DMS153 treated with DMSO at 0.1 percent for 48 hours (cell line): ENCODE data around the gene CELF5.
A peak's percentile ranks its signal among the peaks of the same experiment; 100 is the strongest.
"Not testable (repeated sequence)": the region's sequence is repeated elsewhere in the genome, so short reads cannot be mapped to it uniquely, and the experiment has no call there.

Experiments used
- DNase-seq: peaks from one replicate; lab custom pipeline; 2025; ENCODE audit not compliant: unreplicated experiment; lab: John Stamatoyannopoulos, UW

The CELF5 gene

DNA sequence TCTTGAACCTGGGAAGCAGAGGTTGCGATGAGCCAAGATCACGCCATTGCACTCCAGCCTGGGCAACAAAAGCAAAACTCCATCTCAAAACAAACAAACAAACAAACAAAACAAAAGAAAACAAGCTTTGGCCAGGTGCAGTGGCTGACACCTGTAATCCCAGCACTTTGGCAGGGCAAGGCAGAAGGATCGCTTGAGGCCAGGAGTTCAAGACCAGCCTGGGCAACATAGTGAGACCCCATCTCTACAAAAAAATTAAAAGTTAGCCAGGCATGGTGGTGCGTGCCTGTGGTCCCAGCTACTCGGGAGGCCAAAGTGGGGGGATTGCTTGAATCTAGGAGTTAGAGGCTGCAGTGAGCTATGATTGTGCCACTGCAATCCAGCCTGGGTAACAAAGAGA is 64.0 kb downstream of the CELF5 start:
- not testable (repeated sequence) for DNase-seq

DNA sequence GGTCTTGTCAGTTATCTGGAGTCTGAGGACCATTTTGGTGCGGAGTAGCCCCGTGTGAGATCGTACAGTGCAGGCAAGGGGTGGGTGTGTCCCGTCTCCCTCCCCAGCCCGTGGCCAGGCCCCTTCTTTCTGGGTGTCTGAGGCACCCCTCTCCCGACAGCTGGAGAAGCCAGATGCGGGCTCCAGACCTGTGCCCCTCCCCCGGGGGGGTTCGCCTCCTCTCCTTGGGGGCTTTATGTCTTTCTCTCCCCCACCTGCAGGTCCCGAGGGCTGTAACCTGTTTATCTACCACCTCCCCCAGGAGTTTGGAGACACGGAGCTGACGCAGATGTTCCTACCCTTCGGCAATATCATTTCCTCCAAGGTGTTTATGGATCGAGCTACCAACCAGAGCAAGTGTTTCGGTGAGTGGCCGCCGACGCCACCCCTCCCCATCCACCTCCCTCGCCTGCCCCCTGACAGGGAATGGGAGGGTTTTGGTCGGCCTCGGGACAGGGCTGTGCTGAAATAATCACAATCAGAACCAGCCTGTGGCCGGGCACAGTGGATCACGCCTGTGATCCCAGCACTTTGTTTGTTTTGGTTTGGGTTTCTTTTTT is 65.6 kb downstream of the CELF5 start:
- DNase-seq = no peak

DNA sequence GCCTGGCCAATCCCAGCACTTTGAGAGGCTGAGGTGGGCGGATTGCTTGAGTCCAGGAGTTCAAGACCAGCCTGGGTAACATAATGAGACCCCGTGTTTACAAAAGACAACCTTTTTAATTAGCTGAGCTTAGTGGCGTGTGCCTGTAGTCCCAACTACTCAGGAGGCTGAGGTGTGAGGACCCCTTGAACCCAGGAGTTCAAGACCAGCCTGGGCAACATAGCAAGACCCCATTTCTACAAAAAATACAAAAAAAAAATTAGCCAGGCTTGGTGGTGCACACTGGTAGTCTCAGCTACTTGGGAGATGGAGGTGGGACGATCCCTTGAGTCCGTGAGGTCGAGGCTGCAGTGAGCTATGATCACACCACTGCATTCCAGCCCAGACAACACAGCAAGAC is 66.4 kb downstream of the CELF5 start:
- DNase-seq = not testable (repeated sequence)

DNA sequence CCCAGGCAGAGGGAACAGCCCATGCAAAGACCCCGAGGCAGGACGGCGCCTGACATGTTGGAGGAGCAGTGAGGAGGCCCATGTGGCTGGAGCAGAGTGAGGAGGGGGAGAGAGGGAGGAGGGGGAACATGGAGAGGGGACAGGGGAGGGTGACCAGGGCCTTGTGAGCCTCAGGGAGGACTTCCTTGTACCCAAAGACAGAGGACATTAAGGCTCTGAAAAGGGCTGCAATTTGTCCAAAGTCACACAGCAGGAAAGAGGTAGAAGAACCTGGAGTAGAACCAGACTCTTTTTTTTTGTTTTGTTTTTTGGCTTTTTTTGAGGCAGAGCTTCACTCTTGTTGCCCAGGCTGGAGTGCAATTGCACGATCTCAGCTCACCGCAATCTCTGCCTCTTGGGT is 67.2 kb downstream of the CELF5 start:
- no peak for DNase-seq

DNA sequence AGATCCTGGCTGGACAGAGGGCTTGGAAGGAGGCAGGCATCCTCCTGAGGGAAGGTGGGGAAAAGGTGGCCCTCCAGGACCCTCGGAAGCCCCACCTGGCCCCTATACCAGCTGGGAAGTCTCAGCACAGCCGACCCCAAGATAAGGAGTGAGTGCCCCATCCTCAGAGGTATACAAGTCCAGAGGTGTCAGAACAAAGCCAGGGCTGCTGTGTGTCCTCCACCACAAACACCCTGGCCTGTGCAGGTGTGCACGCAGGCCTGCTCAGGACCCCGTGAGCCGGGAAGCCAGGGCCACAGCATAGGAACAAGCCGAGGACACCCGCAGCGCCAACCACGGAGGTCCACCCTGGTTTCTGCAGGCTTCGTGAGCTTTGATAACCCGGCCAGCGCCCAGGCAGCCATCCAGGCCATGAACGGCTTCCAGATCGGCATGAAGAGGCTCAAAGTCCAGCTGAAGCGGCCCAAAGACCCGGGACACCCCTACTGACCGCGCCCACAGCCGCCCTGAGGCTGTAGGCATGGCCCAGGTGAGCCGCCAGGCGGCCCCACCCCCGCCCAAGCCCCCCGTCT is 68.6 kb downstream of the CELF5 start:
- DNase-seq = no peak

DNA sequence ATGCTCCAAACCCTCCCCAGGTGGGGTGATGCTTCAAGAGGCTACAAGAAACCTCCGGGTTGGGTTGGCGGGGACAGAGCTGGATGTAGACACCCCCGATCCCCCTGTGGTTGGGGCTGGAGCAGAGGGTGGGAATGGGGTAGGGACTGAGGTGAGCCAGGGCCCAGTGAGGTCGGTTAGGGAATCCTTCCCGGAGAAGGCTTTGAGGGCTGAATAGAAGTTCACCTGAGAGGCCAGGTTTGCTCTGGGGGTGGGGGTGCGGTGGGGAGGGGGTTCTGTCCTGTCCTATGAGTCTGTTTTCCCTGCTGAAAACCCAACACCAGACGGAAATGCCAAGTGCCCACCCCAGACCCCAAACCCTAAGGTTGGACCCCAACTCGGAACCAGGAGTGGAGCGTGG is 69.1 kb downstream of the CELF5 start:
- DNase-seq = no peak

DNA sequence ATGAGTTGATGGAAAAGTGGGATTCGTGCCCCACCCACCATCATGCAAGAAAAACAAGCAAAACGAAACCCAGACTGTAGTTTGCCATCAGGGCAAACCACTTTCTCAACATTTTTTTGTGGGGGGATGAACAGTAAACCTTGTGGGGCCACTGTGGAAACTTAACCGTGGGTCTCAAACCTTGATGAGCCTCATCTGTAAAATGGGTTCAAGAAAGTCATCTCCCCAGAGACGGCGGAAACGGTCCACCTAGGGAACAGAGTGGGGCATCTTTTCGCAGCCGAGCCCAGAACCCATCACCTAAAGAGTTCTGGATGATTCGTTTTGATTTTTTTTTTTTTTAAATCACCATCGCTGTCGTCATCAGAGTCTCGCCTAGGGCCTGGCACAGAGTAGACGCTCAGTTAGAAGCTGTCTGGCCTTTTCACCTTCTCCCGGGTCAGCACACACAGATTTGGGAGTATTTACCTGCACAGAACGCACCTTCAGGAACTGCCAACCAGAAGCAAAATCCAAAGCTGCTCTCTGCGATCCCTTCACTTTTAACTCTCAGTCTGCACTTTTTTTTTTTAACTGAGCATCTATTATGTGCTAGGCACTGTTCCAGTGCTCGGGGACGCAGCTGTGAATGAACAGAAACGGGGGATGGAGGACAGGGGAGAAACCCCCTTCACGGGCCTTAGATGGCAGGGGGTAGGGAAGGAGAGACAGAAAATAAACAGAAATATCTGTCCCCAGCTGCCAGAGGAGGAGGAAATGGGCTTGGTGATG is 69.8 kb downstream of the CELF5 start:
- DNase-seq = no peak

DNA sequence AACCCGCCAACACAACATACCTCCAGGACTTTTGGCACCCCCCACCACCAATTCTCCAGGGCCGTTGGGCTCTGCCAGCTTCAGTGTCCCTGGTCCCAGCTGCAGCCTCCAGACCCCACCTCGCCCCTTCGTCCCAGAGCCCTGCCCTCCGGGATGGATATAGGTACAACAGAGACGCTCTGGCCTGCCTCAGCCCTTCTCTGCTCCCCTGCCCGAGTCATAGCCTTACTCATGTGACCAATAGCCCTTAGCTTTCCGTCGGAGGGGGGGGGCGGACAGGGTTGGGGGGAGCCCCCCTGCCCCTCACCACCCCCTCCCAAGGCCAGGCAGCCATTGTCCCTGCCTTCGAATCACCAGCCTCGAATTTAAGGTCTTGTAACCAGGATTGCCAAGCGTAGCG is 71.1 kb downstream of the CELF5 start:
- no peak for DNase-seq

DNA sequence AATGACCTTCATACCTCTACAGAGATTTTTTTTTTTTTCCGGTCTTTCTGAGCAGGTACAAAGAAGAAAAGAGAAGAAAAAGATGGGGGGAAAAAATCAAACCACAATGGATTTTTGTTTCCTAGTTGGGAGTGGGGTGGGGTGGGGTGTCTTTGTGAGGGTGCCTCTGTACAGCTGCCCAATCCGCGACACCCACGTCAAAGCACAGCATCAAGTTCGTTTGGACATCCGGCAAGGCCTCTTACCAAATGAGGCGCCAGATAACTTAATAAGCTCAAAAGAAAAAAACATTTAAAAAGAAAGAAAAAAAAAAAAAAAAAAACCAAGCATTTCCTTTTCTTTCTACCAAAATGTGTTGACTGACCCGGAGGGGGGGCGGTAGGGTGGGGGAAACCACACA is 71.6 kb downstream of the CELF5 start:
- DNase-seq = no peak

DNA sequence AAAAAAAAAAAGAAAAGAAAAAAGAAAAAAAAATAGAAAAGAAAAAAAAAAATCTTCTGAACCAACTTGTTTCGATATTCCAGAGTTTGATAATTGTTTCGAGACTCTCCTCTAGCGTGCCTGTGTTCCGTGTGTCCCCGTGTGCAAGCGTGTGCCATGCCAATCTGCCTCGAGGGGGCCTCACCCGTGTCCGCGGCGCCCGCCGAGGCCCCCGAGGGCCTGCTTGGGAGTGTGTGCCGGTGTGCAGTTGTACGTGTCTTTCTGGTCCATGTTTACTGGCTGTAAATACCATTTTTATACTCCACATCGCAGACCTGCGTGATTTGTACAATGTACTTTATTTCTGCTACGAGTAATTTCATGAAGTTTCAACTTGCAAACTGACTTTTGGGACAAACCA is 72.0 kb downstream of the CELF5 start:
- no peak for DNase-seq

DNA sequence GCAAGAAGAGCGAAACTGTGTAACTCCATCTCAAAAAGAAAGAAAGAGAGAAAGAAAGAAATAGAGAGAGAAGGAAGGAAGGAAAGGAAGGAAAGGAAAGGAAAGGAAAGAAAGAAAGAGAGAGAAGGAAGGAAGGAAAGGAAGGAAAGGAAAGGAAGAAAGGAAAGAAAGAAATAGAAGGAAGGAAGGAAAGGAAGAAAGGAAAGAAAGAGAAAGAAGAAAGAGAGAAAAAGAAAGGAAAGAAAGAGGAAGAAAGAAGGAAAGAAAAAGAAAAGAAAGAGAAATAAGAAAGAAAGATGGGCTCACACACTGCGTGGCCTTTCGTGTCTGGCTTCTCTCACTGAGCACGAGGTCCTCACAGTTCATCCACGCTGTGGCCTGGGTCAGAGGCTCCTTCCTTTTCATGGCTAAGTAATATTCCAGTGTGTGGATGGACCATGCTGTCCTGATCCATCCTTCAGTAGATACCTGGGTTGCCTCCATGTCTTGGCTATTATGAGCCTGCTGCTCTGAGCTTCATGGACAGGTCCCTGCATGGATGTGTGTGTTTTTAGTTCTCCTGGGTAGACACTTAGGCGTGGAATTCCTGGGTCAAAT is 74.5 kb downstream of the CELF5 start:
- no peak for DNase-seq

DNA sequence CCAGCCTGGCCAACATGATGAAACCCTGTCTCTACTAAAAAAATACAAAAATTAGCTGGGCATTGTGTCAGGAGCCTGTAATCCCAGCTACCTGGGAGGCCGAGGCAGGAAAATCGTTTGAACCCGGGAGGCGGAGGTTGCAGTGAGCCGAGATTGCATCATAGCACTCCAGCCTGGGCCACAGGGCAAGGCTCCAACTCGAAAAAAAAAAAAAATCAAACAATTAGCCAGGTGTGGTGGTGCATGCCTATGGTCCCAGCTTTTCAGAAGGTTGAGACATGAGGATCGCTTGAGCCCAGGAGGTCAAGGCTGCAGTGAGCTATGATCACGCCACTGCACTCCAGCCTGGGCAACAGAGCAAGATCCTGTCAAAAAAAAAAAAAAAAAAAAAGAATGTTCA is 76.1 kb downstream of the CELF5 start:
- DNase-seq = not testable (repeated sequence)

DNA sequence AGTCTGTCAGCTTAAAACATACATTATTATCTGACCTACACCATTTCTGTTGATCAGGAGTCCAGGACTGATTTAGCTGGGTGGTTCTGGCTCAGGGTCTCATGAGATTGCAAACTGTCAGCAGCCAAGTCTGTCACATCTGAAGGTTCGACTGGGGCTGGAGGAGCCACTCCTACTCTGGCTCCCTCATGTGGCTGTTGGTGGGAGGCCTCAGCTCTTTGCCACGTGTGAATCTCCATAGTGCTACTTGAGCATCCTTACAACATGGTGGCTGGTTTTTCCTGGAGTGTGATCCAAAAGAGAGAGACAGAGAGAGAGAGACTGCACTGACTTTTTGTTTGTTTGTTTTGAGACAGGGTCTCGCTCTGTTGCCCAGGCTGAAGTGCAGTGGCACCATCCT is 78.3 kb downstream of the CELF5 start:
- no peak for DNase-seq

DNA sequence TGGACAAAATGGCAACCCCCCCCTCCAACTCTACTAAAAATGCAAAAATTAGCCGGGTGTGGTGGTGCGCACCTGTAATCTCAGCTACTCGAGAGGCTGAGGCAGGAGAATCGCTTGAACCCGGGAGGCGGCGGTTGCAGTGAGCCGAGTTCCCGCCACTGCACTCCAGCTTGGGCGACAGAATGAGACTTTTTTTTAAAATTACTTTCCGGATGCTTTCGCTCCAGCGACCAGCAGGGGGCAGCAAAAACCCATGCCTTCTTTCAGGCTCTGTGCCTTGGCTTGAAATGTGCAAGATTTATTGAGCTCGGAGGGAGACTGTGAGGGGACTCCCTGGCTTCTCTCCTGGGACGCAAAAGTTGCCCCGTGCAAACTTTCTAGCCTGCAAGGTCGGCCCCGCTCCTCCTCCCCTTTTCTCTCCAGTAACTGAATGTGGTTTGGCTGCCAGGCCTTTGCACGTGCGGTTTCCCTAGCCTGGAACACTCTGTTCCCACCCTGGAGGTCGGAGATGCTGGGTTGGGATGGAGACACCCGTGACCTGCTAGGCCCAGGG is 80.5 kb downstream of the CELF5 start:
- peak; percentile 27 for DNase-seq

DNA sequence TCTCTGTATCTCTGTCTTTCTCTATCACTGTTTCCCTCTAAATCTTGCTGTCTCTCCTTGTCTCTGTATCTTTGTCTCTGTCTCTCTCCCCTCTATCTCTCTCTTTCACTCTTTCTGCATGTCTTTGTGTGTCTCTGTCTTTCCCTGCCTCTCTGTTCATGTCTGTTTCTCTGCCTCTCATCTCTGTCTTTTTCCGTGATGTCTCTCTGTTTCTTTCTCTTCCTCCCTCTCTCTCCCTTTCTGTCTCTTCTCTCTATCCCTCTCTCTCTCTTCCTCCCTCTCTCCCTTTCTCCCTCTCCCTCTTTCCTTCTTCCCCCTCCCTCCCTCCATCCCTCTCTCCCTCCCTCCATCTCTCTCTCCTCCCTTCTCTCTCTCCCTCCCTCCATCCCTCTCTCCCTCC is 85.3 kb downstream of the CELF5 start:
- DNase-seq = no peak

DNA sequence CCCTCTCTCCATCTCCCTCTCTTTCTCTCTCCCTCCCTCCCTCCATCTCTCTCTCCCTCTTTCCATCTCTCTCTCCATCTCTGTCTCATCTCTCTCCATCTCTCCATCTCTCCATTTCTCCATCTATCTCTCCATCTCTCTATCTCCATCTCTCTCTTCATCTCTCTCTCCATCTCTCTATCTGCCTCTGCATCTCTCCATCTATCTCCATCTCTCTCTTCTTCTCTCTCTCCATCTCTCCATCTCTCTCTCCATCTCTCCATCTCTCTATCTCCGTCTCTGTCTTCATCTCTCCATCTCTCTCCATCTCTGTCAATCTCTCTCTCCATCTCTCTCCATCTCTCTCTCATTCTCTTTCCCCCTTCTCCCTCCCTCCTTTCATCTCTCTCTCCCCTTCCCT is 85.8 kb downstream of the CELF5 start:
- DNase-seq = no peak

DNA sequence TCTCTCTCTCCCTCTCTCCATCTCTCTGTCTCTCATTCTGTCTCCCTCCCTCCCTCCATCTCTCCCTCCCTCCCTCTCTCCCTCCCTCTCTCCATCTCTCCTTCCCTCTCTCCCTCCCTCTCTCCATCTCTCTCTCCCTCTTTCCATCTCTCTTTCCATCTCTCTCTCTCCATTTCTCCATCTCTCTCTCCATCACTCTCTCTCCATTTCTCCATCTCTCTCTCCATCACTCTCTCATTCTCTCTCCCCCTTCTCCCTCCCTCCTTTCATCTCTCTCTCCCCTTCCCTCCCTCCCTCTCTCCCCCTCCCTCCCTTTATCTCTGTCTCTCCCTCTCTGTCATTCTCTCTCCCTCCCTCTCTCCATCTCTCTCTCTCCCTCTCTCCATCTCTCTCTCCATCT is 86.2 kb downstream of the CELF5 start:
- DNase-seq = no peak

DNA sequence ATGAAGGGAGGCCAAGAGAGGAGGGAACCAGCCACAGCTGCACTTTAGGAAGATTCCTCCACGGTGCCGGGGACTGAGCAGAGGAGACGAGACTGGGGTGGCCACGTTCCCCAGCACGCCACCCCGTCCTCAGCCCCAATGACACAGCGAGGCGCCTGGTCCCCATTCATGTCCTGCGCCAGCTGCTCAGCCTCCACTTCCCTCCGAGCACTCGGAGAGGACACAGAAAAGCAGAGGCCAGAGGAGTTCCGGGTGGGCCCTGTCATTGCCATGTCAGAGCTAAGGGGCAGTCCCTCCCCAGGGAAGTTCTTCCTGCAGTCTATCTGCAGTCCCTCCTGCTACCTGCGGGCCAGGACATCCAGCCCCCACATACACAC is 88.7 kb downstream of the CELF5 start:
- DNase-seq = no peak

DNA sequence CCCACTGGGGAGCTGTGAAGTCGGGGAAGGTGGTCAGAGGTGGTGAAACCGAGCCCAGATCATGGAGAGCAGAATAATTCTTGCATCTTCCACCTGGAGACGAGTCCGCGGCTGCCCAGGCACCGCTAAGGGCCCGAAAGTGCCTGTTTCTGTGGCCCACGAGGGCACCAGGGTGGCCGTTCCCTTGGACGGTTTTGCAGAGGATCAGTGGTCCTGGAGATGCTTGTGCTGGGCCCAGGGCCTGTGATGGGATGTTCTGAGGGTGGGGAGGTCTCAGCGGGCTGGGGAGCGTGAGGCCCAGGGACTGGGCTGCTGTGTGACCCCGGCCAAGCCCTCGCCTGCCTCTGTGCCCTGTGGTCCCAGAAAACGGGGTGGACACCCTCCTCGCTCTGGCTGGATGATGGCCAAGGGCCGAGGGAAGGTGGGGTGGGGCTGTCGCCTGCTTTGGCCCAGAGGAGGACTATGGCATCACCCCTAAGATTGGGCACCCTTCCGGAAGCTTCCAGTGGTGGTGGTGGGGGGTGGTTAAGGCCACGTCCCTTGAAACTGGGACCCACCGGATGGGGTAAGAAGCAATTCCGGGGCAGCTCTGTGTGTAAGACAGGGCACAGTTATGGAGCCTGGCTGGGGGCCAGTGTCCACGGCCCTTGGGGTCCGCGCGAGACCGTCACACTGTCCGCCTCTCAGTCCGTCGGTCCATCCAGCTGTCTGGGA is 90.7 kb downstream of the CELF5 start:
- DNase-seq = no peak

DNA sequence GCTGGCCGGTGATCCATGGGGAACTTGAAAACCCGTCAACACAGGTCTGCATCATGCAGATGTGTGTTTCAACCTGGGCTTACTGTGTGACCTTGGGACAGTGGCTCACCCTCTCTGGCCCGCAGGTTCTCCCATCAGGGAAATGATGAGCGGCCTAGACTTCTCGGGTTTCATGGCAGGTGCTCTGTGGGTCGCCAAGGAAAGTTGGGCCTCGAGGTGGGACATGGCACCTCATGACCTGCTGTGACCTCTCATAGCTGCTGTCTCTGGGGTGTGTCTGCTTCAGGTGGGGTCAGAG is 91.2 kb downstream of the CELF5 start:
- DNase-seq = no peak

DNA sequence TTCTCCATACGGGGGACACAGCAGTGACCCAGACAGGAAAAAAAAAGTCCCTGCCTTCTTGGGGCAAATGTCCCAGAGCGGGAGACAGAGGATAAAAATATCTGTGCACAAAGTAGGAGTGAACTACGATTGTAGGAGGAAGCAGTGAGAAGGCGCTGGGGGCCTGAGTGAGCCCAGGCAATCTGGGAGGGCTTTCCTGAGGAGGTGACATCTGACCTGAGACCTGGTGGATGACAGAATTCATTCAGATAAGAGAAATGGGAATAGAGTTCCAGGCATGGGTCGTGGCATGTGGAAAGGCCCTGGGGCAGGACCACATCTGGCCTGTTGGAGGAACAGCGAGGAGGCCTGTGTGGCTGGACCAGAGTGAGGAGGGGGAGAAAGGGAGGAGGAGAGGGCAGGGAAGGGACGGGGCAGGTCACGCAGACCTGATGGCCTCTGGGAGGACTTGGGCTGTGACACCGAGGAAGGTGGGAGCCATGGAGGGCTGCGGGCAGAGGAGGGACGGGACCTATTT is 91.7 kb downstream of the CELF5 start:
- no peak for DNase-seq
